GM12801 (cell line): Measurements from ENCODE around the gene TOM1L2.

Experiments used
- TF ChIP-seq, protein P1 (sequence below): IDR thresholded peaks from one replicate; pipeline ENCODE4 v1.5.1; 2011; ENCODE audit warnings: control low read depth; ENCODE audit not compliant: insufficient read length; ENCODE audit errors: extremely low read depth

TOM1L2 gene

DNA sequence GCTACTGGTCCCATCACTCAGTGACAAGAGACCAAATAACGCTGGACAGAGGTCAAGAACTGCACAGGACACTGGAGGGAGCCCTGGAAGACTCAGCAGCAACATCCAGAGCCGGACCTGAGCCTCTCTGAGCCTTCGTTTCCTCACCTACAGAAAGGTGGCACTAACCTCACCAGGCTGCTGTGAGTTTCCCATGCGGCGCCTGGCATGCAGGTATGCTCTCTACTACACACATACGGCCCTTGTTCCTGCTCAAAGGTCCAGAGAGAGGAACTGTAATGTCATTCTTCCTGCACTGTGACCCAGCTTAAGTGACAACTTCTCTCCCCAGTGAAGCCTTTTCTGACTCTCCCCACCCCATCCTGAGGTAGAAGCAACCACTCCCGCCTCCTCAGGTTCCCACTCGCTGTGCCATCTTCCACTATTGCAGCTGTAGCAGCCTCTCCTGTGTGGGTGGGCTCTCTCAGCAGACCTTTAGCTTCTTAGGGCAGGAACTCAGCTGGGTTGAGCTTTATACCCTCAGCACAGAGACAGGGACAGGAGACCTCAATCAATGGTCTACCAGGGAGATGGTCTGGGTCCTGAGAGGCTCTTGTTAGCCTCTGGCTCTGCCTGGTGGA is 91.5 kb downstream of the TOM1L2 start:
- TF ChIP-seq, protein P1, sequence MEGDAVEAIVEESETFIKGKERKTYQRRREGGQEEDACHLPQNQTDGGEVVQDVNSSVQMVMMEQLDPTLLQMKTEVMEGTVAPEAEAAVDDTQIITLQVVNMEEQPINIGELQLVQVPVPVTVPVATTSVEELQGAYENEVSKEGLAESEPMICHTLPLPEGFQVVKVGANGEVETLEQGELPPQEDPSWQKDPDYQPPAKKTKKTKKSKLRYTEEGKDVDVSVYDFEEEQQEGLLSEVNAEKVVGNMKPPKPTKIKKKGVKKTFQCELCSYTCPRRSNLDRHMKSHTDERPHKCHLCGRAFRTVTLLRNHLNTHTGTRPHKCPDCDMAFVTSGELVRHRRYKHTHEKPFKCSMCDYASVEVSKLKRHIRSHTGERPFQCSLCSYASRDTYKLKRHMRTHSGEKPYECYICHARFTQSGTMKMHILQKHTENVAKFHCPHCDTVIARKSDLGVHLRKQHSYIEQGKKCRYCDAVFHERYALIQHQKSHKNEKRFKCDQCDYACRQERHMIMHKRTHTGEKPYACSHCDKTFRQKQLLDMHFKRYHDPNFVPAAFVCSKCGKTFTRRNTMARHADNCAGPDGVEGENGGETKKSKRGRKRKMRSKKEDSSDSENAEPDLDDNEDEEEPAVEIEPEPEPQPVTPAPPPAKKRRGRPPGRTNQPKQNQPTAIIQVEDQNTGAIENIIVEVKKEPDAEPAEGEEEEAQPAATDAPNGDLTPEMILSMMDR = no peak

DNA sequence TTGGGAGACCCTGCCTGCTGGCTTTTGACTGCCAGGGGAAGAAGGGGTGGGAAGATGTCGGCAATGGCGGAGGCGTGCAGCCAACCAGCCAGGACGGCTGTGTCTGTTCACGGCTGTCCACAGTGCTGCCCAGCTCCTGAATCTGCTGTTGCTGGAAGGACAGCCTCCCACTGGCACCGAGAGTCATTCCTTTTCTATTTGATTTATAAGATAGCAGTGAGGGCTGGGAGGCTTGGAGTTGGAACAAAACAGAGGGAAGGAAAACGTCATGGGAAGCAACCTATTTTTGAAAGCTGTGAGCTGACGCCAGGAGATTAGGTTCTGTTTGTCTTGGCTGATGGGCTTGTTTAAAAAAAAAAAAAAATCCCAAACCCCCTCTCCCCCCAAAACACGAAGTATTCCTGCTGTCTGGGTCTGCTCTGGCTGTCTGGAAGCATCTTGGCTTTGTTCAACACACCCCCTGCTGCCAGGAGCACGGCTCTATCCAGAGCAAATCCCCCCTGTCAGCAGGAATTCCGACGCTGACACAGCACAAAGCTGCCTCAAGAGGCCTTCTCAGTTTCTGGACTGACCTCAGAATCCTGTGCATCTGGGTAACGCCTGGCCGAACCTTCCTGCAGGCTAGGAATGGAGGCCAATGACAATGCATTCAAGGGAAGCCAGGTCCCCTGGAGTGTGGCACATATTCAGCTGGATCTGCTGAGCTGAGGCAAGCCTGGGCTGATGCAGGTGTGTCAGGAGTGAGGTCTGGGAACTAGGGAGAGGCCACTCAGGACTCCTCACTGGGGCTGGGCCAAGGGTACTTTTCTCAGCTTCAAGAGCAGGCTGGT is 94.5 kb downstream of the TOM1L2 start:
- TF ChIP-seq, protein P1 = no peak

DNA sequence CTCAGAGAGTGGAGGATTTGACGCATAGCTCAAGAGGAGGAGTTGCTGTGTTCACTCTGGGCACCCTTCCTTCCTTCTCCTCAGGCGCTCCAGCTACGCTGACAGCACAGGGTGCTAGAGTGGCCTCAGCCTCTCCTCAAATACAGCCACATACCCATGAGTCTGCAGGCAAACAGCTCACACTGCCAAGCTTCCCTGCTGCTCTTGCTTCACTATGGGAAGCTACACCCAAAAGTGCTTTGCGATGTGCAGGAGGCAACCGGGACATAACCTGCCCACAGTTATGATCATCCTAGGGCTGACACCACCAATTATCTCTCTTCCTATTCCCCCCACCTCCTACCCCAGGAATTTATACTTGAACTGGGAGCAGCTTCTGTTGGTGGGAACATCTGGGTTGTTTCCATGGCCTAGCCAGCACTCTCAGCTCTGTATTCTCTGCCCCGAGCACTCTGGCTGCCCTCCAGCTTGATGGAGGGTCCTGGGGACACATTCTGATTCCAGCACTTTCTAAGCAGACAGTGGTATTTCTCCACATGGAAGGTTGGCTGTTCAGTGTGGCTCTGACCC is 95.2 kb downstream of the TOM1L2 start:
- TF ChIP-seq, protein P1 = no peak

DNA sequence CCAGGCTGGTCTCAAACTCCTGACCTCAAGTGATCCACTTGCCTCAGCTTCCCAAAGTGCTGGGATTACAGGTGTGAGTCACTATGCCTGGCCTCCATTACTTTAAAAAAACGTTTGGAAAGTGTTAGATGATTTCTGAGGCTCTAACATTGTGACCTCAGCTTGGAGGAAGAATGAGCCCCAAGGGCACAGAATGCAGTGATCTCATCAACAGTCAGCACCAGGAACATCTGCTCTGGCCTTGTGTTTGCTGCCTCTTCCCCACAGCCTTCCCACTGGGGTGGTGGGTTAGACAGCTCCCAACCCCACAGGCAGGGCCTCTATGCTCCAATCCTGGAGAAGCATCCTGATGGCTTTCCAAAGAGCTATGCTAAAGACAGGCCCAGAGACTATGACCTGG is 97.7 kb downstream of the TOM1L2 start:
- TF ChIP-seq, protein P1 = no peak

DNA sequence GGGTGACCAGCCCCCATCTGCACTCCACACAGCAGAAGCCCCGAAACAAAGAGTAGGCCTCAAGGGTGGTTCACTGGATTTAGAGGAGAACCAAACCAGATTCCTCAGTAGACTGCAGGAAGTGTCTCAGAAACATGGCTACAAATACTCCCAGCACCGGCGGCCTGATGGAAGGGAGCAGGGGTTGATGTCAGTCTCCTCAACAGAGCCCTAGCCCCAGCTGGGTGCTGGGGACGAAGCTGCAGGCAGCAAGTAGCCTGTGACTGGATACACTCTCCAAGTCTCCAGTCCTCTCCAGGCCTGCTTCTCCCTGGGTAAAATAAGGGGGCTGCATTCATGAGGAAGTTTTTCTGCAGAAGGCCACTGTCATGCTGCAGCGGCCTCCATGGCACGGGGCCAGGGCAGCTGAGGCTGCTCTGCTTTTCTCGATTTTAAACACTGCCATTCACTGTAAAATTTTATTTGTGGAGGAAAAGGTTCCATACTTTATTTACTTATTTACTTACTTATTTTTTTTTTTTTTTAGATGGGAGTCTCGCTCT is 98.7 kb downstream of the TOM1L2 start:
- TF ChIP-seq, protein P1 = no peak

DNA sequence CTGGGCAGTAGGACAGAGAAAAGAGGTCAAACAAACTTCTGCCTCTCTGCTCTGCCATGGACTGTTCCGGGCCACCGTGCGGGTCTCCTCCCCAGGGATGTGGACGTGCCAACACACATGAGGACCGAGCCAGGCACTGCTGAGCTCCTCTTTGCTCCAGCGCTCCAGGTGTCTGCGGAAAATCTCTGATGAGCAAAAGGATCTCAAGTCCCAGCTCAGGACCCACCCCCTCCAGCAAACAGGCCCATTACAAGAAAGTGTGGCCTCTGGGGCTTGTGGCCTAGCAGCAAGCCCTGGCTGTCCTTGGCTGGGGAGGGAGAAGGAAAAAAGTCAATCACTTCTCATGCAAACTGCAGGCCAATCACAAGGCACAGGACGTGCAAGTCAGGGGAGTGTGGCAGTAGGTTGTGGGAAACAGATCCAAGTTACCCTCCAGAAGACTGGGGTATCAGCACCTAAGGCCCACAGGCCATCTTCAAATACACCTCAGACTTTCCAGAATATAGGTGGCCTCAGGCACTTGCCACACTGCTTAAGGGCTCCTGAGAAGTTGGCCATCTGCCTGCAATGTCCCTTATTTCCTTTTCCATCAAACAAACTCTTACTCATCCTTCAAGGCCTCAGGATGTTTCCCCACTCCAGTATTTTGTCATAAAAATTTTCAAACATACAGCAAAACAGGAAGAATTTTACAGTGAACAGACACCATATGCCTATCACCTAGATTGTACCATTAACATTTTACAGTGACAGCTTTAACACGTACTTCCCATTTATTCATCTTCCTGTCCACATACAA is 99.5 kb downstream of the TOM1L2 start:
- TF ChIP-seq, protein P1 = no peak

DNA sequence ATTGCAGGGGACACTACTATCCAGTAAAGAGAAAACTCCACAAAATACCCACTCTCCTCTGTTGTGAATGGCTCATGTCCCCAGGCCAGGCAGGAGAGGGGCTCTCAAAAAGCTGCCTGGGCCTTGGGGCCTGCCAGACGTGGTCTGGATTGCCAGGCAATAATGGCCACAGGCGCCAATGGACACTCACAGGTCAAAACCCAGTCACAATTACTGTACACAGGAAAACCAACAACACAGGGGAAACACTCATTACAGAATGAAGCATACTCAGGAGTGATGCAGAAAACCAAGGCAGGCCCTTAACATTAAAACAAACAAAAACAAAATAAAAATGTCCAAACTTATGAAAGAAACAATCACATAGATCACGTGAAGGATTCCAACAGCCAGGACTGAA is 100.3 kb downstream of the TOM1L2 start:
- TF ChIP-seq, protein P1 = no peak
